ENCODE measurements around the gene C3orf18. TPM values are rescaled to one million over a fixed set of nuclear protein-coding genes. Genes with fewer than 3 reads are reported as not detected.

The C3orf18 gene
- total RNA-seq, 2 experiments from 2014 or later, result 37.9 to 41.3 TPM

- Mint-ChIP-seq H3K36me3 (ENCODE audit: low read depth) (peaks cover 97% of the 10 kb centered on the region), H3K27ac (peak overlapping the region; percentile 36), H3K4me1 (ENCODE audit: low read depth) (peaks cover 75% of the 10 kb centered on the region), H3K4me3 (no peak overlapping the region), H3K9me3 (no peaks in the 10 kb centered on the region), H3K27me3 (peaks cover 2% of the 10 kb centered on the region)
- DNase-seq, result no peak
- ATAC-seq, result no peak
- TF ChIP-seq, protein P1, sequence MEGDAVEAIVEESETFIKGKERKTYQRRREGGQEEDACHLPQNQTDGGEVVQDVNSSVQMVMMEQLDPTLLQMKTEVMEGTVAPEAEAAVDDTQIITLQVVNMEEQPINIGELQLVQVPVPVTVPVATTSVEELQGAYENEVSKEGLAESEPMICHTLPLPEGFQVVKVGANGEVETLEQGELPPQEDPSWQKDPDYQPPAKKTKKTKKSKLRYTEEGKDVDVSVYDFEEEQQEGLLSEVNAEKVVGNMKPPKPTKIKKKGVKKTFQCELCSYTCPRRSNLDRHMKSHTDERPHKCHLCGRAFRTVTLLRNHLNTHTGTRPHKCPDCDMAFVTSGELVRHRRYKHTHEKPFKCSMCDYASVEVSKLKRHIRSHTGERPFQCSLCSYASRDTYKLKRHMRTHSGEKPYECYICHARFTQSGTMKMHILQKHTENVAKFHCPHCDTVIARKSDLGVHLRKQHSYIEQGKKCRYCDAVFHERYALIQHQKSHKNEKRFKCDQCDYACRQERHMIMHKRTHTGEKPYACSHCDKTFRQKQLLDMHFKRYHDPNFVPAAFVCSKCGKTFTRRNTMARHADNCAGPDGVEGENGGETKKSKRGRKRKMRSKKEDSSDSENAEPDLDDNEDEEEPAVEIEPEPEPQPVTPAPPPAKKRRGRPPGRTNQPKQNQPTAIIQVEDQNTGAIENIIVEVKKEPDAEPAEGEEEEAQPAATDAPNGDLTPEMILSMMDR (IDR thresholded peaks at IDR 0.05), result no peak
- ChIA-PET CTCF (interaction anchor here (13.7 to 14.6 kb wide), 2 partner anchors 12 to 31 kb away, joined by 283 to 769 read pairs; partner anchors contain the start of genes CISH and MAPKAPK3), POLR2A (interaction anchor here (1.0 to 18.9 kb wide), 4 partner anchors 13 to 76 kb away, joined by 3 to 2276 read pairs (median 428); partner anchors contain the start of genes CISH and MAPKAPK3)
- intact Hi-C loops (cut with micrococcal nuclease), result no loop called here
These were observed 9.8 kb upstream of the C3orf18 start for GRCh38 chr3:50577348-50577747.

DNA sequence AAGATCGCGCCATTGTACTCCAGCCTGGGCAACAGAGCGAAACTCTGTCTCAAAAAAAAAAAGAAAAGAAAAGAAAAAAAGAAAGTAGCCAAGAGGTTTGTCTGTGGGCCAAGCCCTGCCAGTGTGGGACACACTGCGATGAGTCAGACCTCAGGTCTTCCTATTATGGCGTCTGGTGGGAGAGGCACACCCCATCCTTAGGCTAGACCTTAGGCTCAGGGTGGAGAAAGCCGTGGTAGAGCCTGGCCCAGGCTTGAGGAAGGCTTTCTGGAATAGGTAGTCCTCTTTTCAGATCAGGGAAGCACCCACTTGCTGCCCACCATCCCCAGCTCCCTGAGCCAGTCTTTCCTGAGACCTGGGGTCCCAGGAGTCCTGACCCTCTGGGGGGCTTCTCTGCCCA, 7.8 kb upstream of the C3orf18 start:
- Mint-ChIP-seq H3K4me3 (peak overlapping the region; percentile 91), H3K27me3 (peaks cover 2% of the 10 kb centered on the region), H3K27ac (peak overlapping the region; percentile 93), H3K4me1 (ENCODE audit: low read depth) (peaks cover 78% of the 10 kb centered on the region), H3K9me3 (no peaks in the 10 kb centered on the region), H3K36me3 (ENCODE audit: low read depth) (peaks cover 98% of the 10 kb centered on the region)
- peak; percentile 14 for DNase-seq
- ATAC-seq, result no peak
- TF ChIP-seq, protein P1 (IDR thresholded peaks at IDR 0.05), result no peak
- intact Hi-C loops (cut with micrococcal nuclease), result no loop called here
- ChIA-PET POLR2A (interaction anchor here (1.3 to 18.9 kb wide), 4 partner anchors 7 to 814 kb away, joined by 3 to 2276 read pairs (median 457); partner anchors contain the start of genes CISH and MAPKAPK3), CTCF (interaction anchor here (1.3 to 14.6 kb wide), 4 partner anchors 8 to 33 kb away, joined by 4 to 769 read pairs (median 144); partner anchors contain the start of genes CISH and MAPKAPK3)

DNA sequence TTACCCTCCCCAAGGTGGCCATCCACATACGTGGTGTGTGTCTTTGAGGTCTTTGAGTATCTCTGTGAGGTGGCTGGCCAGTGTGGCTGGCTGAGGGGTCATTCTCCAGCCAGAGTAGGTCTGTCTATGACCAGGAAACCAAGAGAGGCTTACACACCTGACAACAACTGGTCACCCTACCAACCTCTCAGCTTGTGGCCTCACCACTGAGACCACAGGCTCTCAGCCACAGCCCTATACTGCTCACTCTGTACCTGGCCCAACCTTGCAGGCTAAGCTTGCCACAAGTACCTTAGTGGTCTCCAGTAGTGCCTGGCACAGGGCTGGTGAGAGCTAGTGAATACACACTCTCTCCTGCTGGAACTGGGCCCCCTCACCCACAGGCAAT, 6.9 kb upstream of the C3orf18 start:
- TF ChIP-seq, protein P1 (IDR thresholded peaks at IDR 0.05), result no peak
- Mint-ChIP-seq H3K4me3 (peak overlapping the region; percentile 91), H3K27ac (peak overlapping the region; percentile 93), H3K4me1 (ENCODE audit: low read depth) (peaks cover 71% of the 10 kb centered on the region), H3K27me3 (peaks cover 2% of the 10 kb centered on the region), H3K36me3 (ENCODE audit: low read depth) (peaks cover 99% of the 10 kb centered on the region), H3K9me3 (no peaks in the 10 kb centered on the region)
- no peak for ATAC-seq
- intact Hi-C loops (cut with micrococcal nuclease), result no loop called here
- CTCF ChIA-PET, result interaction anchor here (1.4 to 14.6 kb wide), 3 partner anchors 9 to 34 kb away, joined by 4 to 769 read pairs (median 283); partner anchors contain the start of genes CISH and MAPKAPK3
- POLR2A ChIA-PET, result interaction anchor here (0.7 to 18.9 kb wide), 6 partner anchors 8 to 815 kb away, joined by 3 to 2276 read pairs (median 32); partner anchors contain the start of genes CISH and MAPKAPK3
- DNase-seq, result peak; percentile 66

DNA sequence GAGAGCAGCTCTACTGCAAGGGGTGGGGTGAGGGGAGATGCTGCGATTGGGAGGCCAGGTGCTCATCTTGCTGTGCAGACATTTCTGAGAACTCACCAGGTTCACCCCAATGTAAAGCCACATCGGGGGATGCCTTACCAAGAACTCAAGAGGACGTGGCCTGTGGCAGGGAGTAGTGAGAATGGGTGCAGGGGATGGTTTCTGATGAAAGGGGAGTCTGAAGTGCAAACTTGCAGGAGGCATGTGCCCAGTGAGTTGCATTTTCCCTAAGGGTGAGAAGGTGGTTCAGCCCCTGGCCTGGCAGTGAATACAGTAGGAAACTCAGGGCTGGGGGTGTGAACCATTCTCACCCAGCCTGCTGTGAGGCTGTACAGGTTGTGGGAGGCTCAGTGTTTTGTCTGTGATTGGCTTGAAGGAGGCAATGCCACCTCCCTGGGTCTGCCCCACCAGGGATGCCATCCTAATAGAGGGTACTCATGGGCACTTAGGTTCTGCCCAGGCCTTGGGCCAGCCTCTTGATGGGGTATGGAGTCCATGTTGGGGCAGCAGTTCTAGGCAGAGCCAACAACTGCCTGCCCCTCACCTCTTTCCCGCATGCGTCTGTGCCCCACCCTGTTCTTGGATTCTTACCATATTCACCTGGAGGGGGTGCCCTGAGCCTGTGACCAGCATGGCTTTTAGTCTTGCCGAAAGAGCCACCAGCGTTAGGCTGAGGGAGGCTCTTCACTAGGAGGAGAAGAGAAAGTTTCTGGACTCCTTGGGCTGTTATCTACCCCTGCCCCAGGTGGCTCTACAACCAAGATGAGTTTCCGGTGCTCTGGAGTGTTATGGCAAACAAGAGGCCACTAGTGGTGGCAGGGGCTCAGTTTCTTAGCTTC, 6.3 kb upstream of the C3orf18 start:
- ATAC-seq (peak; percentile 49), DNase-seq (peak; percentile 97)
- peak overlapping the region; percentile 93 for H3K27ac Mint-ChIP-seq
- no peaks in the 10 kb centered on the region for H3K9me3 Mint-ChIP-seq
- ChIA-PET POLR2A (interaction anchor here (0.7 to 18.9 kb wide), 10 partner anchors 9 to 816 kb away, joined by 3 to 2276 read pairs (median 6); partner anchors contain the start of genes CISH, DOCK3, MAPKAPK3 and RASSF1), CTCF (interaction anchor here (1.3 to 14.6 kb wide), 5 partner anchors 9 to 232 kb away, joined by 3 to 769 read pairs (median 5); partner anchors contain the start of genes CISH and MAPKAPK3)
- H3K36me3 Mint-ChIP-seq (ENCODE audit: low read depth), result peaks cover 94% of the 10 kb centered on the region
- H3K4me3 Mint-ChIP-seq, result peak overlapping the region; percentile 91
- TF ChIP-seq, protein P1 (IDR thresholded peaks at IDR 0.05), result no peak
- intact Hi-C loops (cut with micrococcal nuclease), result loop anchor here (1.0 to 2.0 kb wide), 2 partner anchors 16 to 39 kb away; no protein-coding TSS in a partner anchor
- peaks cover 66% of the 10 kb centered on the region for H3K4me1 Mint-ChIP-seq (ENCODE audit: low read depth)
- peaks cover 2% of the 10 kb centered on the region for H3K27me3 Mint-ChIP-seq

Data from activated CD8-positive, alpha-beta T cell treated with anti-CD3 and anti-CD28 coated beads for 36 hours (primary cell).